Psoas muscle (tissue), 8 donors: Measurements from ENCODE around the gene AQP10. TPM values are rescaled to one million over a fixed set of nuclear protein-coding genes. Genes with fewer than 3 reads are reported as not detected.
A peak's percentile ranks its signal among the peaks of the same experiment; 100 is the strongest.
"Not testable (repeated sequence)": the region's sequence is repeated elsewhere in the genome, so short reads cannot be mapped to it uniquely, and the experiment has no call there.

Source experiments
- ATAC-seq, 4 donors: fragments of 200-7000 bp; cut with Tn5 transposase; one replicate each; pipeline ENCODE4 v1.9.1; 2020; ENCODE audit warnings: moderate library complexity in 3 of 4, mild to moderate bottlenecking in 2 of 4
- DNase-seq, 2 donors: peaks; one replicate each; pipeline ENCODE4 v3.0.0-alpha.2; 2020
- H3K27ac ChIP-seq: fragments of 200-600 bp; one replicate; pipeline ENCODE4 v1.8.0; 2022
- H3K27me3 ChIP-seq, 3 donors: fragments of 200-600 bp in 1 of 3; one replicate each; pipeline versions ENCODE4 v1.6.1 to v1.8.0; 2013 to 2022; ENCODE audit warnings: low read length in 2 of 3, mild to moderate bottlenecking in 2 of 3, moderate library complexity in 1 of 3; ENCODE audit not compliant: insufficient read depth in 3 of 3
- H3K36me3 ChIP-seq, 2 donors: fragments of 200-600 bp in 1 of 2; one replicate each; pipeline versions ENCODE4 v1.6.1 to v1.8.0; 2013 to 2022; ENCODE audit warnings: low read depth in 1 of 2, mild to moderate bottlenecking in 1 of 2, moderate library complexity in 1 of 2; ENCODE audit not compliant: insufficient read depth in 1 of 2
- H3K4me1 ChIP-seq: fragments of 200-600 bp; one replicate; pipeline ENCODE4 v1.8.0; 2022
- H3K4me3 ChIP-seq: fragments of 200-600 bp; one replicate; pipeline ENCODE4 v1.8.0; 2022; ENCODE audit warnings: mild to moderate bottlenecking
- H3K9me3 ChIP-seq: fragments of 200-600 bp; one replicate; pipeline ENCODE4 v1.8.0; 2022
- WGBS, 3 donors: extraction: QIAGEN DNeasy Blood & Tissue Kit; methylation state at CpG; one replicate each; pipeline versions ENCODE4 v1.1.6 to v1.1.7; 2013; 5-methylcytosine and 5-hydroxymethylcytosine counted together
- intact Hi-C, 2 donors: fragments of 100-400 bp; cut with DNase I; formaldehyde crosslinking; loops; one replicate each; pipeline versions ENCODE4 v1.11.0 to v1.14.2; 2022
- long read RNA-seq, 2 donors: library from polyadenylated mRNA; unstranded; transcript quantifications; one replicate each; pipeline ENCODE4 v2.0.0, GENCODE V29; 2021
- polyA plus RNA-seq, 3 donors: library from polyadenylated mRNA; stranded (reverse); fragments of 200-250 nt; gene quantifications; one replicate each; pipeline ENCODE4 v1.2.3, GENCODE V29; 2013
- total RNA-seq, 4 donors: library from RNA; stranded (reverse); fragmentation: NEBNext Ultra II Directional in 2 of 4; extraction: Animal tissue kit (Norgen Biotek cat#: 25700) in 2 of 4; gene quantifications; one replicate each; pipeline versions ENCODE4 v1.2.1 to v1.2.4, GENCODE V29; 2021 to 2023
- TF ChIP-seq, protein P1 (sequence below): fragments of 200-600 bp; IDR thresholded peaks from one replicate; pipeline ENCODE4 v1.8.0; 2022; ENCODE audit warnings: antibody characterized with exemption
- donor health status: healthy with polysubstance abuse.
- donor health status: DM: no; HTN: no; CAD: no; lungs with moderate emphysema.
- donor health status: Bipolar disorder and iron deficiency.
- donor health status: healthy.
- donor health status: DM: yes; HTN: yes; CAD: no.
- donor health status: DM: no; HTN: no; CAD: no.
- donor health status: DM: no; HTN: no; CAD: no.
- donor health status: DM: yes; HTN: yes; CAD: no.

AQP10 gene, protein sequence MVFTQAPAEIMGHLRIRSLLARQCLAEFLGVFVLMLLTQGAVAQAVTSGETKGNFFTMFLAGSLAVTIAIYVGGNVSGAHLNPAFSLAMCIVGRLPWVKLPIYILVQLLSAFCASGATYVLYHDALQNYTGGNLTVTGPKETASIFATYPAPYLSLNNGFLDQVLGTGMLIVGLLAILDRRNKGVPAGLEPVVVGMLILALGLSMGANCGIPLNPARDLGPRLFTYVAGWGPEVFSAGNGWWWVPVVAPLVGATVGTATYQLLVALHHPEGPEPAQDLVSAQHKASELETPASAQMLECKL
- total RNA-seq (not detected), polyA plus RNA-seq (under 1 TPM in 1 of 3 donors, not detected in 2; 0.04 TPM)
- long read RNA-seq, donor 1 = 0 reads
- long read RNA-seq, donor 2 = 0 reads

DNA sequence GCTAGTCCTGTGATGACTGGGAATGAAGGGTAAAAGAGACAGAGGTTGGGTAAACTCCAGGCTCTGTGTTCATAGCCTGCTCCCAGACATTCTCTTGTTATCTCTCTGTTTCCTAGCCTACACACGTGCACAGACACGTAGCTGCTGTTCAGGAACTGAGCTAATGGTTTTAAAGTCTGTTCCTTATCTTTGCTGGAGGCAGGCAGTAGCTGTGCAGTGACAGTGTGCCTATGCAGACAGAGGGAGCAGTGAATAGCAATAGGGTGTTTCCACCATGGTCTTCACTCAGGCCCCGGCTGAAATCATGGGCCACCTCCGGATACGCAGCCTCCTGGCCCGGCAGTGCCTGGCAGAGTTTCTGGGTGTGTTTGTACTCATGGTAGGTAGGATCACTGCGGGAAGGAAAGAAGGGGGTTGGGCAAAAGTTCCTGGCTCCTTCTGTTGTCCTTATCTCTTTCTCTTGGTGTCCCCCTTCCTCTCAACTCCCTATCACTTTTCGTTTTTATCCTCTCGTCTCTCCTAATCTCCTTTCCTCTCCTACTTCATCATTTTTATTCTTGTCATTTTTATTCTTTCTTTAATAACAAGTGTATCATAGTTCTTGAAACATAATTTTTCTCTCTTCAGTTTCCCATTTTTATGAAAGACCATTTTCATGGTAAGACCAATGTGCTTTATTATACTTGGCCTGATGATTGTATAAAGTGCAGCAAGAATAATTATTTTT lies at the start of gene AQP10:
TSS of gene AQP10 (plus strand) at position 212 of the 727 bp plus-strand sequence. CDS start at position 275, 63 bp downstream.
- Histone ChIP-seq H3K36me3 (no peaks in the 10 kb centered on the region), H3K9me3 (no peaks in the 10 kb centered on the region), H3K27me3 (peaks cover 0 to 35% (median 2%) of the 10 kb centered on the region in 3 donors), H3K4me3 (no peak within 1 kb of the TSS), H3K27ac (no peak within 1 kb of the TSS), H3K4me1 (peaks cover 12% of the 10 kb centered on the region)
- TF ChIP-seq, protein P1, sequence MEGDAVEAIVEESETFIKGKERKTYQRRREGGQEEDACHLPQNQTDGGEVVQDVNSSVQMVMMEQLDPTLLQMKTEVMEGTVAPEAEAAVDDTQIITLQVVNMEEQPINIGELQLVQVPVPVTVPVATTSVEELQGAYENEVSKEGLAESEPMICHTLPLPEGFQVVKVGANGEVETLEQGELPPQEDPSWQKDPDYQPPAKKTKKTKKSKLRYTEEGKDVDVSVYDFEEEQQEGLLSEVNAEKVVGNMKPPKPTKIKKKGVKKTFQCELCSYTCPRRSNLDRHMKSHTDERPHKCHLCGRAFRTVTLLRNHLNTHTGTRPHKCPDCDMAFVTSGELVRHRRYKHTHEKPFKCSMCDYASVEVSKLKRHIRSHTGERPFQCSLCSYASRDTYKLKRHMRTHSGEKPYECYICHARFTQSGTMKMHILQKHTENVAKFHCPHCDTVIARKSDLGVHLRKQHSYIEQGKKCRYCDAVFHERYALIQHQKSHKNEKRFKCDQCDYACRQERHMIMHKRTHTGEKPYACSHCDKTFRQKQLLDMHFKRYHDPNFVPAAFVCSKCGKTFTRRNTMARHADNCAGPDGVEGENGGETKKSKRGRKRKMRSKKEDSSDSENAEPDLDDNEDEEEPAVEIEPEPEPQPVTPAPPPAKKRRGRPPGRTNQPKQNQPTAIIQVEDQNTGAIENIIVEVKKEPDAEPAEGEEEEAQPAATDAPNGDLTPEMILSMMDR = no peak
- intact Hi-C loops = loop anchor here (5.0 to 10.0 kb wide), 3 partner anchors 66 to 224 kb away; no protein-coding TSS in a partner anchor
- no peak for DNase-seq
- 37 to 42% (median 42%) methylated on average over 9 of the region's 9 CpGs for WGBS, 3 donors
- no peak for ATAC-seq

DNA sequence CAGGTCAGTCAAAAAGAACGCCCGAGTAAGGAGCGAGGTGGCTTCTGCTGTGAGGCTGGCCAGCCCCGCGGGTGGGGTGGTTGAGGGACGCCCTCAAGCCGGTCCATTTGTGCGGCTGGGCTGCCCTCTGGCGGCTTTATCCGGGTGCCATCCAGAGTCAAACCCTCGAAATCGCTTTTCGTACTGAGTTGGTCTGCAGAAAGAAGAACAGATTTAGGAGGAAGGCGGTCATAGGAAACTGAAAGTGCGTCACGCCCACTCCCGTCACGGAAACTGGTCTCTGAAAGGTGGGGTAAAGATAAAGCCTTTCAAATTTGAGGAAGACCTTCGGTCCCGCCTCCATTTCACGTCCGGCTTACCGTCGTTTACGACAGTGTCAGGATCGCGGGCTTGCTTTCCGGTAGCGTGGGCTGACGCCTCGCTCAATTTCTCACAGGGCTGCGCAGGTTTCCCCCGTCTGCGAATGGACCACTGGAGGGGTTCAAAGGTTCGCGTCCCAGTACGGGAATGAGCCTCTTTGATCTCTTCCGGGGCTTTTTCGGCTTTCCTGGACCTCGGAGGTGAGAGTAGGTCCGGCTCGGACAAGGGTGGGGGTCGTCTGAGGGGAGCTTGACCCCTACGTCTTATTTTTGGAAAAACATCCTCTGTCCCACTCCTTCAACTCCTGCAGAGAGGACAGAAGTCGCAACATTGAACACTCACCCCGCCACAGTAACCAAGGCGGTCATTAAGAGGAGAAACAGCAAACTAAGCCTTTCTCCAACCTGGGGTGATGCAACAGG lies 48.5 kb upstream of the AQP10 start, which contains the start of gene HAX1:
TSS of gene HAX1 (plus strand) at position 413 of the 782 bp plus-strand sequence. CDS start at position 508, 95 bp downstream.
- Histone ChIP-seq H3K9me3 (no peaks in the 10 kb centered on the region), H3K36me3 (peaks cover 11 to 66% of the 10 kb centered on the region in 2 donors), H3K27me3 (no peaks in the 10 kb centered on the region), H3K4me3 (peak within 1 kb of the TSS; percentile 80), H3K4me1 (peaks cover 13% of the 10 kb centered on the region), H3K27ac (peak within 1 kb of the TSS; percentile 86)
- 0% methylated on average over 47 of the region's 47 CpGs for WGBS, 3 donors
- intact Hi-C loops = loop anchor here (5.0 to 10.0 kb wide), 2 partner anchors 75 to 278 kb away; partner anchors contain the start of gene RPS27 (in 1 of the 2)
- TF ChIP-seq, protein P1 = peak; percentile 83
- DNase-seq (peak; percentile 92 to 95), ATAC-seq (peak; percentile 91 to 94 (median 92))

DNA sequence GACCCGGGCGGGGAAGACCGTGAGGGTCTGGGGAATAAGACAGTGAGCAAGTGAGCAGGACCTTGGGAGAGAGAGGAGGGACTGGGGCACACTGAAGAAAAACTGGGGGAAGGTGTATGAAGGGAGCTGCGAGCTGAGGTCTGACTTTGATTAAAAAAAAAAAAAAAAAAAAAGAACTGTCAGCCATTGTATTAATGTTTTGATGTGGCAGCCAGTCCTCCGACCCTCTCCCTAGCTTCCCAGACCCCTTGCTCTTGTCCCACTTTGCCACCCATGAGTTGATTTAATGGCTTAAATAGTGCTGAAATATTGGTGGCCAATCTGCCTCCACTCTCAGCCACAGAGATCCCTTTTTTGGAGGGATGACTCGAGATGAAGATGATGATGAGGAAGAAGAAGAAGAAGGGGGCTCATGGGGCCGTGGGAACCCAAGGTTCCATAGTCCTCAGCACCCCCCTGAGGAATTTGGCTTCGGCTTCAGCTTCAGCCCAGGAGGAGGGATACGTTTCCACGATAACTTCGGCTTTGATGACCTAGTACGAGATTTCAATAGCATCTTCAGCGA lies 47.8 kb upstream of the AQP10 start:
- WGBS, 3 donors = 42 to 48% (median 46%) methylated on average over 13 of the region's 13 CpGs
- H3K9me3 ChIP-seq = no peaks in the 10 kb centered on the region
- peaks cover 11 to 65% of the 10 kb centered on the region in 2 donors for H3K36me3 ChIP-seq
- peak overlapping the region; percentile 80 for H3K4me3 ChIP-seq
- no peaks in the 10 kb centered on the region for H3K27me3 ChIP-seq
- intact Hi-C loops = loop anchor here (5.0 to 10.0 kb wide), 2 partner anchors 76 to 278 kb away; partner anchors contain the start of gene RPS27 (in 1 of the 2)
- H3K4me1 ChIP-seq = peaks cover 13% of the 10 kb centered on the region
- no peak for DNase-seq
- TF ChIP-seq, protein P1 = no peak
- peak in 2 of 4 donors; percentile 15 to 42 for ATAC-seq
- peak overlapping the region; percentile 86 for H3K27ac ChIP-seq

DNA sequence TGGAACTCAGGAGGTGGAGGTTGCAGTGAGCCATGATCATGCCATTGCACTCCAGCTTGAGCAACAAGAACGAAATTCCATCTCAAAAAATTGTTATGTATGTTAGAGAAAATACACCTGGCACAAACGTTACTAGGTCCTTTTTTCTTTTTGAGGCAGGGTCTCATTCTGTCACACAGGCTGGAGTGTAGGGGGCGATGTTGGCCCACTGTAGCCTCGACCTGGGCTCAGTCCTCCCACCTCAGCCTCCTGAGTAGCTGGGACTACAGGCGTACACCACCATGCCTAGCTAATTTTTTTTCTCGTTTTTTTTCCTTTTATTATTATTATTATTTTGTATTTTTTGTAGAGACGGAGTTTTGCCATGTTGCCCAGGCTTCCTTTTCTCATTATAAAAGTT lies 44.1 kb upstream of the AQP10 start:
- Histone ChIP-seq H3K4me1 (peaks cover 8% of the 10 kb centered on the region), H3K9me3 (no peaks in the 10 kb centered on the region), H3K27ac (no peak overlapping the region), H3K36me3 (peaks cover 7 to 36% of the 10 kb centered on the region in 2 donors), H3K27me3 (no peaks in the 10 kb centered on the region), H3K4me3 (no peak overlapping the region)
- 84 to 89% (median 86%) methylated on average over 7 of the region's 7 CpGs for WGBS, 3 donors
- intact Hi-C loops = loop anchor here in 1 of 2 donors (10.0 kb wide), 1 partner anchor 282 kb away; the partner anchor contains the start of gene RPS27
- ATAC-seq (no peak), DNase-seq (no peak)
- TF ChIP-seq, protein P1 = peak; percentile 7

DNA sequence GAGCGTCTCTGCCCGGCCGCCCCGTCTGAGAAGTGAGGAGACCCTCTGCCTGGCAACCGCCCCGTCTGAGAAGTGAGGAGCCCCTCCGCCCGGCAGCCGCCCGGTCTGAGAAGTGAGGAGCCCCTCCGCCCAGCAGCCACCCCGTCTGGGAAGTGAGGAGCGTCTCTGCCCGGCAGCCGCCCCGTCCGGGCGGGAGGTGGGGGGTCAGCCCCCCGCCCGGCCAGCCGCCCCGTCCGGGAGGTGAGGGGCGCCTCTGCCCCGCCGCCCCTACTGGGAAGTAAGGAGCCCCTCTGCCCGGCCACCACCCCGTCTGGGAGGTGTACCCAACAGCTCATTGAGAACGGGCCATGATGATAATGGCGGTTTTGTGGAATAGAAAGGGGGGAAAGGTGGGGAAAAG lies 33.3 kb upstream of the AQP10 start:
- DNase-seq, H3K27ac ChIP-seq, H3K4me3 ChIP-seq, H3K27me3 ChIP-seq, H3K36me3 ChIP-seq, intact Hi-C loops, H3K4me1 ChIP-seq, ATAC-seq, H3K9me3 ChIP-seq: not testable (repeated sequence)
- WGBS, 3 donors = 90 to 96% (median 93%) methylated on average over 12 to 18 of the region's 30 CpGs
